Activated CD4-positive, alpha-beta T cell treated with anti-CD3 and anti-CD28 coated beads, Interleukin-2, amount 50 U/mL, for 16 hours (primary cell): ENCODE results near the gene TSSK3.
"Not testable (repeated sequence)": the region's sequence is repeated elsewhere in the genome, so short reads cannot be mapped to it uniquely, and the experiment has no call there.

ENCODE experiments used
- DNase-seq: peaks from one replicate; pipeline ENCODE4 v3.0.0-alpha.2; 2020

The TSSK3 gene

DNA sequence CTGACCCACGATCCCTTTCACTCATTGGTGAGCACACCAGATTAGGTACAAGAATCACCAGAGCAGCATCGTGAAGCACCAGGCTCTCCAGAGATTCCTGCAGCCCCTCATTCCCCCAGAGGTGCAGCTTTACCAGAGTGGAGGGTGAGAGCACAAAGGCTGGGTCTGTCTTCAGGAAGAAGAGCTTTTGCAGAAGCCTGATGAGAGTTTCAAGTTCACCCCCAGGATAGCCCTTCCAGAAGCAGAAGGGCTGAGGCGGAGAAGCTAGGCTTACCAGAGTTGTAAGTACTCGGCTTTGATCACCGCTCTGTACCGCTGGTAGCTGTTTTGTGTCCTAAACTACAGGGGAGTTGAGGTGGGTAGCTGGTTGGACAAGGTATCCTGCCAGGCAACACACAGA is 3.1 kb downstream of the TSSK3 start:
- DNase-seq: no peak

DNA sequence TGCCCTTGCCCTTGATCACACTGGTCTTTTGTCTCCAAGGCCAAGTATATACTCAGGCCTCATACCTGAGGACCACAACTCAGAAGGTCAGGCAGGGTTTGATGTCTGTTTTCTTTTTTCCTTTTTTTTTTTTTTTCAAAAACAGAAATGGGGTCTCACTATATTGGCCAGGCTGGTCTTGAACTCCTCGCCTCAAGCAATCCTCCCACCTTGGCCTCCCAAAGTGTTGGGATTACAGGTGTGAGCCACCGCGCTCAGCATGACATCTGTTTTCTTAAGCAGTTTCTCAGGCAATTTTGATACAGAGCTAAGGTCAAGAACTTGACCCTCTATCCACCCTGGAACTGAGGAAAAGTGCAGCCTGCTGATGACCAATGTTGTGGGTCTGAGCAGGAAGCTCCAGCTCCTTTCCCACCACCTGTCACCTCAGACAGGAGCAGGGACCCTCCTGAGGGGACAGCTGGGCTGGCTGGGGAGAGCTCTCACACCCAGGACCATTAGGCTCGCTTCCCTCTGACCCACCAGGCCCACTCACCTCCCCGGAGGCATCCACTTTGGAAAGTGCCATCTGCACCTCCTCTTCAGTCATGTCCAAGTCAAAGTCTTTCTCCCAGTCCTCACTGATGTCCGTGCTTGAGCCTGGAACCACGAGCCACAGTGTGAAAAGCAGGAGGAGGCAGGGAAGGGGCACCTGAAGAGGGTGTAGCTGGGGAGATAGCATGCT is 5.7 kb downstream of the TSSK3 start:
- DNase-seq: no peak

DNA sequence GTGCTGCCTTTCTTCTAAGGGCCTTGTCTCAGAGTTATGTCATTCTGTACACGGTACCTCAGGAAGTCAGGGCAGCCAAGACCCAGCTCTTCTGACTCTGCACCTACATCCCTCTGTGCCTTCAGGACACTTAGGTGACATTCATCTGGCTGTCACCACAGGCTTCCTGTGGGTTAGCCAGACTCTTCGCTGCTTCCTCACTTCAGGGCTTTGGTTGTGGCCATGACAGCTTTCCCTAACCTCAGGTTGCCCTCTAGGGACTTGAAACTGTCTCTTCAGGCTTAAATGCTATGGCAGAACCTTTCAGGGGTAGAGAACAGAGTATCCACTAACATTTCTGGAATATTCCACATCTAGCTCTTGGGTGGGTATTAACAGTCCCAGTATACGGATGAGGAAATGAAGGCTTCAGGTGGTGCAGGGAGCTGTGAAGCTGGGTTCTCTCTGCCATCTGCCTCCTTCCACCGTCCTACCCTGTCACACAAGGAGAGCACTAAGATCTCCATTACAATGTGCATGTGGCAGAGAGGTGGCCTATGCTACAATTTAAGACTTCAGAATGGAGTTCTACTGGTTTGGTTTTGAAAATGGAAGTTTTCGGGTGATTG is 9.9 kb downstream of the TSSK3 start:
- DNase-seq: peak; percentile 62

DNA sequence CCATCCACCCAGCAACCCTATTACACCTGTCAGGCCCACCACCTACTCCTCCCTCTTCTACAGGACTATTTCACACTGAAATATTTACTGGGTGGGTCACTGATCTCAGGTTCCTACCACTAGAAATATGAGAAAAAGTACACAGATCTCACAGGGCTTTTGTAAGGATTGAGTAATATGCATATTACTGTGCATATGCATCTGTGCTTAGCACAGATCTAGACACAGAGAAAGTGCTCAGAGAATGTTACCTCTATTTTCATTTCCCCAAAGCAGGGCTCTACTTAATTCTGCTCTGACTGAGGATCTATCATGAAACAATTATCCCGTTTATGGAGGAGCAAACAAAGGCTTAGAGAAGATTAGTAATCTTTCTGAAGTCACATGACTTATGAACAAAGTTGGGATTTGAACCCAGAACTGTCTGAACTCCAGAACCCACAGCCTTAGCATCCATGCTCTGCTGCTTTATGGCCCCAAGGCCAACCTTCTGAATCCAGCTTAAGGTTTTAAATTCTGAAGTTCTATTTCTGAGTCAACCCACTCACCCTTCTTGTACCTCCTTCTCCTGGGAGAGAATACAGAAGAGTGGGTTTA is 11.8 kb downstream of the TSSK3 start:
- DNase-seq: no peak

DNA sequence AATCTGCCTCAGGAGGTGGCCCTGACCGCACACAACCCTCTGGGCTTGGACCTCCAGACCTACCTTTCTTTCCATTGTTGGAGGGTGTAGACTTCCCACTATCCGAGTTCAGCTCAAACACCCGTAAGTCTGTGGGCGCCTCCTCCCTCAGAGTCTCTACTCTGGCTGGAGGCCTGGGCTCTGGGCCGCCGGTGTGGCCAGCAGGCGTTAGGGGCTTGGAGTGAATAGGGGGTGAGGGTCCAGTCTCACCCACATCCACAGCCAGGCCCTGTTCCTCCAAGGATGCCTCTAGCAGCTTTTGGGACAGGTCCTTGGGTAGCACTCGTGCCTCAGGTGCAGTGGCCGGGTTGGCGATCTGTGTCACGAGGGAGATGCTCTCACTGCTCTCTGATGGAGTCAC is 13.9 kb downstream of the TSSK3 start:
- no peak for DNase-seq

DNA sequence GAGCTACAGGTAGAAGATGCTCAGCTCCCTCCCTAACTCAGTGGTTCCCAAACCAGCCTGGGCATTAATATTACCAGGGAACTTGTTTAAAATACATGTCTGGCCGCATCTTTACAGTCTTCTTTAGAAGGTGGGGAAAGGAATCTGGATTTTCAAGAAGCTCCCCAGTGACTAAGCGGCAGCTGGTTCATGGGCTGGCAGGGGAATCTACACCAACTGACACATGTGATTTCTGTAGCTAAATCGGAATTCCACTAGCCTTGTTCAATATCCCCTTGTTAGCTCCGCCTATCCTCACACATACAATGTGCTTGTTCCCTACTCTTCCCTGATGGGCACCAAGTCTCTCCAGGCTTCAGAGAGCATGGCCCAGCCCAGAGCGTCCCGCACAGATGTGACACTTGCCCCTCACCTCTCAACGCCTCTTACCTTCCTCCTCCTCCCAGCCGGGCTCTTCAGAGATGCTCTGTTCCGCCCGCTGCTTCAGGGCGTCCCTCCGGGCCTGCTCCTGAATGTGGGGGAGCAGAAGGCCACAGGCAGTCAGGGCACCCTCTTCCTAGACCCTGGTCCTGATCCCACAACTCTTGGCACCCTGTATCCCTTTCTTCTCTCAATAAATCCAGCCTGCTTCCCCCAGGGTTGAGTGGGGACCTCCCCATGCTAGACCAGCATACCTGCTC is 15.3 kb downstream of the TSSK3 start:
- DNase-seq: no peak

DNA sequence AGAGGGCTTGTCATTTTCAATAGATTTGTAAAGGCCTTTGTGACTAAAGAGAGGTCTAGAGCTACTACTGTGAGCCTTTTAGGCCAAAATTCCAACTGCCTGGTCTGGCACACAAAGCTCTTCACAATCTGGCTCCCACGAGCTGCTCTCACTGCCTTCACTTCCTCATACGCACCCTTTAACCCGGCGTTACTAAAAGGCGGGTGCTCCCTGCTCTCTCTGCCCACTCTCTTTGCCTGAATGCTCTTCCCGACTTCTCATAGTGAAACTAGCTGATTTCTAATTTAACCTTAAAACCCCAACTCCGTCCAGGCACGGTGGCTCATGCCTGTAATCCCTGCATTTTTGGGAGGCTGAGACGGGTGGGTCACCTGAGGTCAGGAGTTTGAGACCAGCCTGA is 17.7 kb downstream of the TSSK3 start:
- DNase-seq: no peak

DNA sequence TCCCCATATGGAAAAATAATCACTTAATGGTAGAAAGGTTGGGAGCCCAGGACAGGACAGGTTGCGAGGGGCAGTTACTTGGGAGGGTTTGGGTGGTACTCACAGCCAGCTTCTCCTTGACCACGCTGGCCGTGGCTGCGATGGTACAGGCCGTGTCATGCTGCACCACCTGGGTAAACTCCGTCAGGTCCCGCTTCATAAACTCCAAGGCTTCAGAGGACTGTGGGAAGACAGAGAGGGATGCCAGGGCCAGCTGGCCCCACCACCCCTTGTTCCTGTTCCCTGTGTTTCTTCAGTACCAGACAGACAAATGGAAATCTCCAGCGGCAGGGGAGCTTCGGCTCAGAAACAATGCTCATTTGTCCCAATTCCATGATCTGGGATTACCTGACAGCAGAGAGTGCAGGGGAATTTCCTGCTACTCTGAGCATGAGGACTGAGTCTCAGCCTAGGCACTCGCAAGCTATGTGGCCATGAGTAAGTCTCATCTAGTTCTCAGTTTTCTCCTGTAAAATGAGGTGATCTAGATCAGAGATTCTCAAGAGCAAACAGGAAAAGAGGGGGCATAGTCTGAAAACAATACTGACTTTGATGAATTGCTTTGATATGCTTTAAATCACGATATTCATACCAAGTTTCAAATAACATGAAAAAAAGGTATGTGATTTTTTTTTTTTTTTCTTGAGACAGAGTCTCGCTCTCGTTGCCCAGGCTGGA is 24.5 kb downstream of the TSSK3 start:
- DNase-seq: no peak

DNA sequence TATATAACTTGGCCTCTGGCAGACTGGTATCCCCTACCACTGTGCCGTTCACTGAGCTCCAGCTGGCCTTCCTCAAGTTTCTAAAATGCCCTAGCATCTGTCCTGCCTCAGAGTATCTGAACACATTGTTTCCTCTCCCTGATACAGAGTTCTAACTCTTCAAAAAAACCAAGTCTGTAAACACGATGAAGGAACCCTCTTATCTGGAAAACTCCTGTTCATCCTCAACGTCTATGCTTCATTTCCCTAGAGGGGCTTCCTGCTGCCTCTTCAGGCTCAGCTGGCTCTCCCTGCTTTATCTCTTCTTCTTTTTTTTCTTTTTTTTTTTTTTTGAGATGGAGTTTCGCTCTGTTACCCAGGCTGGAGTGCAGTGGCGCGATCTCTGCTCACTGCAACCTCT is 26.3 kb downstream of the TSSK3 start:
- DNase-seq: no peak

DNA sequence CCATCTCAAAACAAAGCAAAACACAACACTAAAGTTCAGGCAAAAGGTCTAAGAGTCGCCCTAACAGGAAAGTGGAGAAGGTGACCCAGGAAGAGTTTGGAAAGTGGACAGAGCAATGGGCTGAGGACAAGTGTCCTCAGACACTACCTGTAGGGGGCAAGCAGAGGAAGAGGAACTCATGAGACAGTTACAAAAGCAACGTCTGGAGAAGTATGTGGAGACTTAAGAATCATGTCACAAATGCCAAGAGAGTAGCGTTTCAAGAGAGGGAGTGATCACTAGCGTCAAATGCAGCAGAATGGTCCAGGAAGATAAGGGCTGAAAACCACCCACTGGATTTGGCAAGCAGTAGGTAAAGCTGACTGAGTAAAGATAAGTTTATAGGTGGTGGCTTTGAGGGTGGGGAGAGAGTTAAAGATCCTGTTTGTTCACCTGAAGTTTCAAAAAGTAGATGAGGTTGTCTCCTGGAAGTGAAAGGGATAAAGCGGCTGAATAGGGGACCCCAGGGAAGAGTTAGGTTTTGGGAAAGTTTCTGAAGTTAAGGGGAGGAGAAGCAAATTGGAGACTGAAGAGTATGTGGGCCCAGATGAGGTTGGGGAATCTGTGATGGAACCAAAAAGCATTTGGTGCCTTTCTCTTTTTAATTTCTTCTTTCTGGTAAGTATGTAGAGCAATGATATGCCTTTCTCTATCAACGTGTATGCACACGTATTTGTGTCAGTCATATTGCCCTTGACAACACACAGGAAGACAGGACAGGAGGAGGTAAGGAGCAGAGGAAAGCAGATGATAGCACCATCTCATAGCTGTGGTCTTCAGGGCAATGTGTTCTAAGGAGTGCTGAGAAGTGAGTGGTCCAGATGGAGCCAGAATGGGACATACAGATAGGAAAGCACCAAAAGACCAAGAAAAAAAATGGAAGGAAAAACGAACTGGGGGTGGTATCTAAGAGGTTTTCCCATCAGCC is 28.8 kb downstream of the TSSK3 start:
- no peak for DNase-seq

DNA sequence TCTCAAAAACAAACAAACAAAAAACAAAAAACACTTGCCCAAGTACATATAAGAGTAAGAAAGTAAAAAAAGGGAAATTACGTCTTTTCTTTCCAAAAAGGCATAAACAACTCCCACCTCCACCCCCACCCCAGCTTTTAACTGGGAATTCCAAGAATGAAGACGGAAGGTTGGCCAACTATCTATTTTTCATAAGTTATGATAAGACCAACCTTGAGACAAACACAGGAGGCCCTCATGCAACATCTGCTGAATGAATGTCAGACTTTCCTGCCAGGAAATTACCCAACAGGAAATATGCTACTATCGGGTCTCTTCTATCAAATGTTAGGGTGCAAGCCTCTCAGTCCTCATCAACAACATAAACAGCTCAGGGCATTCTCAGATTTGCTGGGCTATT is 30.0 kb downstream of the TSSK3 start:
- no peak for DNase-seq

DNA sequence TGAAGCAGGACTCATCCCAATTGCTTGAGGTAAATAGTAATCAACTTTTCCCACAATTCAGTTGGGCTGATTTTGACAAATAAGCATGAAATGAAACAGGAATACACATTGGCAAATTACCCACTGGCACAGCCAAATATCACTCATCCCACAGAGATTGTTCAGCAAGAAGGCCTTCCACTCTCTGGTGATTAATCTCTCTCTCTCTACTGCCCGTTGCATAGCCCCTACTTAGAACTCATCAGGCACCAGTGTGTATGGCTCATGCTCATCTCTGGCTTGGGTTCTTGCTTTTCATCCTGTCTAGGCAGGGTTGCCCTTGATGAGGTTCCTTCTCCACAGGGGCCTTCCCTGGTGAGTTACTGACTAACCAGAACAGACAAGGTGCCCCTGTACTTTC is 30.8 kb downstream of the TSSK3 start:
- DNase-seq: peak; percentile 12

DNA sequence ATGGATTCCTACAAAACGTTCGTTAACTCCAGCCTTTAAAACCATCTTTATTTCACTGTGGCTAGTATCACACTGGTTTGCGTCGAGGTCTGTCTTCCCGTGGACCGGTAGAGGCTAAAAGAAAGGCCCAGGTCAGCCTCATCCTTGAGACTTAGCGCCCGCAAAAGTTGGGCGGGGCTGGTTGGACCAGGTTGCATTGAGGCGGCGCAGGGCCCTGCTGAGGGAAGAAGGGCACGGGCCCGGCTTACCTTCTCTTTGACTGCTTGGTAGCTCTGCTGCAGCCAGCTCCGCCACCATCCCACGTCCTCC is 31.4 kb downstream of the TSSK3 start:
- peak; percentile 24 for DNase-seq

DNA sequence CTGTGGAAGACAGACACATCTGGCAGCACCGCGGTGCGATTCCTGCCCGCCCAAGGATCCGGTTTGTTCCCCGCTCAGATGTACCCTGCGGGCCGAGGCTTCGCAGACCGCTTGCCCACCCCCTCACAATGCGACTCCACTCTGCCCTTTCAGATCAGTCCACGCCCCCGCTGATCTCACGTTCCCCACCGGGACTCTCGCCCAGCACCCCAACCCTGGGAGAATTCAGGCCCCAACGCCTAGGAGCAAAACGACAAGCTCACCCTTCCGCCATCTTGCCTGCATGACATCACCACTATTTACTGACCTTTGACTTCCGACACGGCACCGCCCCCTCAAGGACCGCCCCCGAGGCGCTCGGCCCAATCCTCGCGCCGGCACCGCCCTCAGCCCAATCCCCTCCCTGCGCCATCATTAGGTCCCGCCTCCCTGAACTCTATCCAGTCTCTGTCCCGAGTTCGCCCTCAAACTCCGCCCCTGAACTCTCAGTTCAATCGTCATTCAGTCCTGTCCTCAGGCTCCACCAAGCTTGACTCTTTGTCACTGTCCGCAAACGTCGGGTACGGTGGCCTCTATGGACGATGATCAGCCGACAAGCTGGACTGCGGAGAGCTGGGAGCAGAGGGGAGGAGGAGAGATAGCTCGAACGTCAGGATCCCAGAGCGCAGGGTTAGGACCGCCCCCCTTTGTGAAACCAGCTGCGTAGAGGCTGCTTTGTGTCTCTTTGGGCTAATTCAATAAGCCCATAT is 32.0 kb downstream of the TSSK3 start, which contains the start of gene BSDC1:
BSDC1 (minus strand) TSS at position 301 of the 749 bp plus-strand sequence; CDS start at position 274, 27 bp downstream.
- peak; percentile 99 for DNase-seq

DNA sequence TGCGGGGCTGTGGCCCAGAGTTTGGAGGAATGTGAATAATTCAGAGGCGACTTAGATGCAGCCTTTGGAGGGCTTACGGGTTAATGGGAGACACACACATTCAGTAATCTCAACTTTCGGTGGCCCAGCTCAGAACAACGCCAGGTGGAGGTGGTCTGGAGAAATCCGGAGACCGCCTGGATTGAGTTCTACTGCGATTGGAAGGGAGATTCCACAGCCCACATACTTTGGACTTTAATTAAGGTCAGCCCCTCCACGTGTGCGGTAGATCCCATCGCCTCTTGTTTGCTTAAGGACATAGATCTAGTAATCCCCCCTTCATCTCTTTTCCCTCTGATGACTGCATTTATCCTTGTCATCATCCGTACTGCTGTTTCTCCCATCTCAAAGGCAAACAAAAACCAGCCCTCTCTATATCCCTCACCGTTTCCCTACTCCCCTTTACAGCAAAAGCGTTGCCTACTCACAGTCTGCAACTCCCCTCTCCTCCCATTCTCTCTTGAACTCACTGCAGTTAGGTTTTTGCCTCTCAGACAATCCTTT is 32.6 kb downstream of the TSSK3 start:
- DNase-seq: no peak

DNA sequence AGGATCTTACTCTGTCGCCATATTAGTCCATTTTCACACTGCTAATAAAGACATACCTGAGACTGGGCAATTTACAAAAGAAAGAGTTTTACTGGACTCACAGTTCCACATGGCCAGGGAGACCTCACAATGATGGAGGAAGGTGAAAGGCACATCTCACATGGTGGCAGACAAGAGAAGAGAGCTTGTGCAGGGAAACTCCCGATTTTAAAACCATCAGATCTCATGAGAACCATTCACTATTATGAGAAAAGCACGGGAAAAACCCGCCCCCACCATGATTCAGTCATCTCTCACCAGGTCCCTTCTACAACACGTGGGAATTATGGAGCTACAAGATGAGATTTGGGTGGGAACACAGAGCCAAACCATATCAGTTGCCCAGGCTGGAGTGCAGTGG is 34.2 kb downstream of the TSSK3 start:
- DNase-seq: not testable (repeated sequence)

DNA sequence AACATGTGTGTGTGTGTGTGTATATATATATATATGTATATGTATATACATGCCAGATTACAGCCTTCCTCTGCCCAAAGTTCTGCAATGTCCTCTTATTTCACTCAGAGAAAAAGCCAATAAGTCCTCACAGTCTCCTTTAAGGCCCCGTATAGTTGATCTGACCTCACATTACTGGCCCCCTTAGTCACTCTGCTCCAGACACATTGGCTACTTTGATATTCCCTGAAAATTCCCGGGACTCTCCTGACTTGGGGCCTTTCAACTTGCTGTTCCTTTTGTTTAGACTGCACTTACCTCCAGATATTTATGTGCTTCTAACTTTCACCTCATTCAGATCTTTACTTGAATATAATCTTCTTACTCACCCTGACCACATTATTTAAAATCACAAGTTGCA is 36.1 kb downstream of the TSSK3 start:
- no peak for DNase-seq

DNA sequence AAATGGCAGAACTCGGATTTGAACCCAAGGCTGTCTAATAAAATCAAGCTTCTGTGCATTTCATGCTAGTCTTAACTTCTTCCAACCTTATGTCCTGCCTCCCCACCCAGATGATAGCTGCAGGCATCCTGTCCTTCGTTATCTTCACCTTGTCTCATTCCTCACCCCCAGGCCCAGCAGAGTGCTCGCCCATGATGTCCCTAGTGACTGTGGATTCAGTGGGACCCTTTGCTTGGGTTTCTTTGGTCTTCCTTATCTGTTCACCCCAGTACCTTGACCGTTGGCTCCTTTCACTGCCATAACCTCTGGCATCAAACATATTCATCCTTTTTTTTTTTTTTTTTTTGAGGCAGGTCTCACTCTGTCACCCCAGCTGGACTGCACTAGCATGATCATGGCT is 37.5 kb downstream of the TSSK3 start:
- DNase-seq: no peak

DNA sequence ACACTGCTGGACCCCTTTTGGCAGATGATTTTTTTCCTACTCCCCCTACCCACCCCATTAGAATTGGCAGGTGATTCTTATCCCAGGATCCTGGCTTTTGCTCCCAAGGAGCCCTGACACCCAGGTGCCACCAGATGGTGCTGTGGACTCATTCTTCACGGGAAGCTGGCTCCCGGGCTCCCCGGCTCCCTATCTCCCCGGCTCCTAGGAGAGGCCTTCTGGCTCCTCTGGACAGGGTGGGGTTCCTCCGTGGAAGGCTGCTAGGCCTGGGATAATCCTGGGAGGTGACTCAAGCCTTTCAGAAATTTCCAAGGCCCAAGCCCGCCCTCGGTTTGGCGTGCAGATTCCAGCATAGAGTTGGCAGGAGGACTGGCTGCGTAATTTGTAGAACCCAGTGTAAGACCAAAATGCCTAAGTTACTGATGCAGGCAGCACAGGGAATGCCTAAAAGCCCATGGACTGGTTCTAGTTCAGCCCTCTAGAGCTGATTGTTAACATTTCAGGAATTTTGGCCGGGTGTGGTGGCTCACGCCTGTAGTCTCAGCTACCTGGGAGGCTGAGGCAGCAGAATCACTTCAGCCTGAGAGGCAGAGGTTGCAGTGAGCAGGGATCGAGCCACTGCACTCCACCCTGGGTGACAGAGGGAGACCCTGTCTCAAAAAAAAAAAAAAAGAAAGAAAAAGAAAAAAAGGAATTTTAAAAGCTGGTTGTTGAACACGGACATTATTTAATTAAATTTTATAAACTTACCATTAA is 38.7 kb downstream of the TSSK3 start:
- DNase-seq: peak; percentile 47

DNA sequence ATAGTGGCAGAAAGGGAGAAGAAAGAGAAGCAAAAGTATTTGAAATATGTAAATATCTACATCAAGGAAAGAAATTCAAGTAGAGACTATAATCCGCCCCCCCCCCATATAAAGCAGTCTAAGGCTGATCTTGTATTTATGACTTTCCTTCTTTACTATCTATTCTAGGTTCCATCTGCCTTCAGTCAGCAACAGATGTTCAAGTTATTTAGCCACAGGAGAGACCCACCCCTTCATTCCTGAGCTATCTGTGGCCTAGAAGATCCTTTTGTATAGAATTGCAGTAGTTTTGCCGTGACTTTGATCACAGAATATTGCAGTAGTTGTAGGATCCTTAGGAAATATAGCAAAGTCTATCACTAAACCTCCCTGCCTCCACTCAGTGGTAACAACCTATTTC is 42.6 kb downstream of the TSSK3 start:
- no peak for DNase-seq
